HEK293 (cell line): ENCODE measurements around the gene SIRPB2.

Experiments
- BCL11A ChIP-seq: fragments of 450-650 bp; formaldehyde crosslinking; IDR thresholded peaks from 2 replicates; pipeline ENCODE4 v1.5.1; 2016; ENCODE audit warnings: low read depth, missing biosample characterization, missing genetic modification characterization
- CTCF ChIP-seq: fragments of 450-650 bp; formaldehyde crosslinking; IDR thresholded peaks from 2 replicates; pipeline ENCODE4 v1.5.1; 2016; ENCODE audit warnings: missing biosample characterization, missing genetic modification characterization
- HOXA7 ChIP-seq: sonication (generic); formaldehyde crosslinking; IDR thresholded peaks from 2 replicates; pipeline ENCODE4 v1.8.1; 2022; ENCODE audit warnings: missing genetic modification reagents, borderline replicate concordance
- ZBTB48 ChIP-seq: fragments of 450-650 bp; formaldehyde crosslinking; IDR thresholded peaks from 2 replicates; pipeline ENCODE4 v1.5.1; 2016; ENCODE audit warnings: missing biosample characterization, missing genetic modification characterization
- ZBTB7A ChIP-seq: fragments of 450-650 bp; formaldehyde crosslinking; IDR thresholded peaks from 2 replicates; pipeline ENCODE4 v1.5.1; 2016; ENCODE audit warnings: low read depth, missing biosample characterization, missing genetic modification characterization
- ZFP3 ChIP-seq: fragments of 450-650 bp; formaldehyde crosslinking; IDR thresholded peaks from 2 replicates; pipeline ENCODE4 v1.5.1; 2016; ENCODE audit warnings: low read depth, missing biosample characterization, missing genetic modification characterization
- ZFP37 ChIP-seq: fragments of 450-650 bp; formaldehyde crosslinking; IDR thresholded peaks from 2 replicates; pipeline ENCODE4 v1.5.1; 2016; ENCODE audit warnings: missing biosample characterization, missing genetic modification characterization
- ZNF138 ChIP-seq: fragments of 450-650 bp; formaldehyde crosslinking; IDR thresholded peaks from 2 replicates; pipeline ENCODE4 v1.5.1; 2016; ENCODE audit warnings: missing biosample characterization, missing genetic modification characterization, borderline replicate concordance
- ZNF174 ChIP-seq: fragments of 450-650 bp; formaldehyde crosslinking; IDR thresholded peaks from 2 replicates; pipeline ENCODE4 v1.5.0; 2017; ENCODE audit warnings: missing biosample characterization, mild to moderate bottlenecking, missing genetic modification characterization
- ZNF350 ChIP-seq: fragments of 450-650 bp; formaldehyde crosslinking; IDR thresholded peaks from 2 replicates; pipeline ENCODE4 v1.5.0; 2017; ENCODE audit warnings: missing biosample characterization, mild to moderate bottlenecking, missing genetic modification characterization
- ZNF629 ChIP-seq: fragments of 450-650 bp; formaldehyde crosslinking; IDR thresholded peaks from 2 replicates; pipeline ENCODE4 v1.5.1; 2017; ENCODE audit warnings: missing biosample characterization, missing genetic modification characterization

GRCh38 chr20:1473246-1474220 is 17.7 kb downstream of the SIRPB2 start:
- no peak for TF ChIP-seq BCL11A (tag by site-specific recombination)
- TF ChIP-seq CTCF (tag by site-specific recombination), result no peak
- no peak for TF ChIP-seq ZNF174 (tag by site-specific recombination)
- TF ChIP-seq ZBTB48 (tag by site-specific recombination), result no peak
- no peak for TF ChIP-seq ZNF138
- no peak for TF ChIP-seq ZFP3
- TF ChIP-seq ZNF629 (tag by site-specific recombination), result no peak
- TF ChIP-seq ZBTB7A (tag by site-specific recombination), result no peak
- TF ChIP-seq HOXA7, result no peak
- TF ChIP-seq ZFP37 (tag by site-specific recombination), result no peak
- TF ChIP-seq ZNF350 (tag by site-specific recombination), result no peak
